Measurements from ENCODE around the gene CLK1. TPM values are rescaled to one million over a fixed set of nuclear protein-coding genes. Genes with fewer than 3 reads are reported as not detected.

Gene CLK1
- polyA plus RNA-seq, 2 of the 4 experiments (the other 2 are of a cell fraction), result 35.5 to 88.3 TPM

GRCh38 chr2:200843993-200844948, 20.2 kb downstream of the CLK1 start:
- 72% methylated on average over 23 of the region's 24 CpGs for WGBS (ENCODE audit: missing lambda C conversion rate)
- H3K4me3 ChIP-seq, result no peak overlapping the region
- DNase-seq (ENCODE audit: low read depth in 1 of 2, low spot score in 1 of 2) (no peak), FAIRE-seq (no peak), ATAC-seq (no peak)
- TF ChIP-seq TP53 (CRISPR knock-in tag; IDR thresholded peaks at IDR 0.05), result no peak
- TF ChIP-seq RNF2 (IDR thresholded peaks at IDR 0.05; ENCODE audit: borderline replicate concordance, low read depth), result no peak
- TF ChIP-seq ATOH8 (CRISPR knock-in tag; IDR thresholded peaks at IDR 0.05; ENCODE audit: low read depth), result no peak
- no peak for TF ChIP-seq RCOR1 (IDR thresholded peaks at IDR 0.05; ENCODE audit: low read depth, low read length)
- no peak for TF ChIP-seq KDM1A (IDR thresholded peaks at IDR 0.05; ENCODE audit: low read depth)
- TF ChIP-seq REST (IDR thresholded peaks at IDR 0.05), result no peak
- no peak for TF ChIP-seq FOSB (CRISPR knock-in tag; IDR thresholded peaks at IDR 0.05)
- H3K27ac ChIP-seq, result no peak overlapping the region
- H3K4me2 ChIP-seq, result no peak overlapping the region
- ChIA-PET CTCF (interaction anchor here (1.1 to 1.6 kb wide), 2 partner anchors 13 to 20 kb away, joined by 3 to 4 read pairs; partner anchors contain the start of gene CLK1), POLR2A (no interaction called here)
- no peaks in the 10 kb centered on the region for H3K9me3 ChIP-seq
- H3K4me1 ChIP-seq, result no peaks in the 10 kb centered on the region

- CTCF ChIA-PET, result no interaction called here
- TF ChIP-seq HES2 (IDR thresholded peaks at IDR 0.05), result no peak
- TF ChIP-seq ESRRA (IDR thresholded peaks at IDR 0.05; ENCODE audit: borderline replicate concordance, low read length), result no peak
- TF ChIP-seq EHF (CRISPR knock-in tag; IDR thresholded peaks at IDR 0.05), result no peak
- TF ChIP-seq ZNF302 (CRISPR knock-in tag; IDR thresholded peaks at IDR 0.05), result no peak
- ATAC-seq (no peak; a peak in 1 of 6 replicates), DNase-seq (ENCODE audit: low read depth in 1 of 2, low spot score in 1 of 2) (no peak), FAIRE-seq (no peak)
- Histone ChIP-seq H3K4me3 (no peak overlapping the region), H3K9me3 (peaks cover 16% of the 10 kb centered on the region; the same call in 2 of the 3 replicates), H3K4me1 (no peaks in the 10 kb centered on the region), H3K4me2 (no peak overlapping the region), H3K27ac (no peak overlapping the region)
- POLR2A ChIA-PET, result no interaction called here
- WGBS (ENCODE audit: missing lambda C conversion rate), result 80% methylated on average over 3 of the region's 3 CpGs
Measured at GRCh38 chr2:200839513-200839912, 24.9 kb downstream of the CLK1 start.

- Histone ChIP-seq H3K27ac (no peak overlapping the region), H3K4me3 (no peak overlapping the region), H3K4me1 (no peaks in the 10 kb centered on the region), H3K9me3 (peaks cover 16% of the 10 kb centered on the region; the same call in 2 of the 3 replicates), H3K4me2 (no peak overlapping the region)
- WGBS (ENCODE audit: missing lambda C conversion rate), result 78% methylated on average over 4 of the region's 4 CpGs
- no peak for TF ChIP-seq KDM5A (IDR thresholded peaks at IDR 0.05)
- TF ChIP-seq JUN (IDR thresholded peaks at IDR 0.05), result no peak
- no peak for TF ChIP-seq EHMT2 (IDR thresholded peaks at IDR 0.05; ENCODE audit: low read depth)
- no peak for TF ChIP-seq POLR2AphosphoS2 (conservative IDR thresholded peaks at IDR 0.05; ENCODE audit: low read length)
- no peak for TF ChIP-seq MAX (IDR thresholded peaks at IDR 0.05)
- DNase-seq (ENCODE audit: low read depth in 1 of 2, low spot score in 1 of 2) (no peak), ATAC-seq (no peak), FAIRE-seq (no peak)
- CTCF ChIA-PET, result no interaction called here
- POLR2A ChIA-PET, result no interaction called here
Measured at GRCh38 chr2:200834701-200835100, 29.8 kb downstream of the CLK1 start.
